WTC11 (cell line): ENCODE results near the gene ADGRE1. TPM values are rescaled to one million over a fixed set of nuclear protein-coding genes. Genes with fewer than 3 reads are reported as not detected.

Source experiments
- ATAC-seq: fragments of 200-7000 bp; cut with Tn5 transposase; 2 replicates; pipeline ENCODE4 v1.10.0; 2021; ENCODE audit warnings: mild to moderate bottlenecking, moderate library complexity
- CTCF ChIA-PET: fragments of 300-600 bp; sonication (Branson Sonifier 250); formaldehyde crosslinking; loops from one replicate; lab custom pipeline; 2021; ENCODE audit warnings: antibody characterized with exemption; lab: Charles Lee
- POLR2A ChIA-PET: fragments of 350-600 bp; sonication (Branson Sonifier 250); formaldehyde crosslinking; loops from one replicate; lab custom pipeline; 2021; ENCODE audit warnings: antibody characterized with exemption; lab: Charles Lee
- DNase-seq: peaks from one replicate; pipeline ENCODE4 v3.0.0; 2021; ENCODE audit warnings: low spot score
- H3K27ac Mint-ChIP-seq: 2 replicates; pipeline ENCODE4 v1.8.0; 2021; ENCODE audit warnings: mixed read lengths
- H3K27me3 Mint-ChIP-seq: 2 replicates; pipeline ENCODE4 v1.8.0; 2021; ENCODE audit warnings: low read depth, mild to moderate bottlenecking, moderate library complexity, mixed read lengths
- H3K36me3 Mint-ChIP-seq: 2 replicates; pipeline ENCODE4 v1.8.0; 2021; ENCODE audit warnings: mixed read lengths
- H3K4me1 Mint-ChIP-seq: 2 replicates; pipeline ENCODE4 v1.8.0; 2022; ENCODE audit warnings: mixed read lengths
- H3K4me3 Mint-ChIP-seq: 2 replicates; pipeline ENCODE4 v1.8.0; 2021; ENCODE audit warnings: mild to moderate bottlenecking, moderate library complexity, mixed read lengths
- H3K9me3 Mint-ChIP-seq: 2 replicates; pipeline ENCODE4 v1.8.0; 2021; ENCODE audit warnings: mixed read lengths
- CBFB ChIP-seq: sonication (generic); formaldehyde crosslinking; IDR thresholded peaks from 2 replicates; pipeline ENCODE4 v1.8.1; 2022; ENCODE audit warnings: mild to moderate bottlenecking, low read depth, missing genetic modification reagents
- CREB1 ChIP-seq: sonication (generic); formaldehyde crosslinking; IDR thresholded peaks from 2 replicates; pipeline ENCODE4 v1.8.0; 2023; ENCODE audit warnings: mild to moderate bottlenecking, missing genetic modification reagents
- EMX1 ChIP-seq: fragments of 250-450 bp; sonication (Bioruptor Pico); IDR thresholded peaks from 2 replicates; pipeline ENCODE4 v1.8.0; 2021; ENCODE audit warnings: mild to moderate bottlenecking
- ETV6 ChIP-seq: sonication (generic); formaldehyde crosslinking; IDR thresholded peaks from 2 replicates; pipeline ENCODE4 v1.8.1; 2022; ENCODE audit warnings: mild to moderate bottlenecking, missing genetic modification reagents
- FOXK1 ChIP-seq: sonication (generic); formaldehyde crosslinking; IDR thresholded peaks from 2 replicates; pipeline ENCODE4 v1.8.0; 2022; ENCODE audit warnings: mild to moderate bottlenecking, moderate library complexity, missing genetic modification reagents
- GRHL2 ChIP-seq: fragments of 250-450 bp; sonication (Bioruptor Pico); IDR thresholded peaks from 2 replicates; pipeline ENCODE4 v1.8.0; 2022; ENCODE audit warnings: mild to moderate bottlenecking, moderate library complexity; ENCODE audit not compliant: insufficient replicate concordance, severe bottlenecking
- JAZF1 ChIP-seq: fragments of 250-450 bp; sonication (Bioruptor Pico); IDR thresholded peaks from 2 replicates; pipeline ENCODE4 v1.9.0; 2021; ENCODE audit warnings: moderate library complexity, mild to moderate bottlenecking, inconsistent platforms
- JUN ChIP-seq: sonication (generic); formaldehyde crosslinking; IDR thresholded peaks from 2 replicates; pipeline ENCODE4 v1.8.0; 2023; ENCODE audit warnings: mild to moderate bottlenecking, missing genetic modification reagents
- OVOL2 ChIP-seq: fragments of 250-450 bp; sonication (Bioruptor Pico); IDR thresholded peaks from 2 replicates; pipeline ENCODE4 v1.9.0; 2021; ENCODE audit warnings: mild to moderate bottlenecking, borderline replicate concordance
- RORB ChIP-seq: fragments of 250-450 bp; sonication (Bioruptor Pico); IDR thresholded peaks from 2 replicates; pipeline ENCODE4 v1.9.0; 2021; ENCODE audit warnings: mild to moderate bottlenecking
- TEAD4 ChIP-seq: sonication (generic); formaldehyde crosslinking; IDR thresholded peaks from 2 replicates; pipeline ENCODE4 v1.8.0; 2022; ENCODE audit warnings: mild to moderate bottlenecking, missing genetic modification reagents
- ZNF121 ChIP-seq: sonication (generic); formaldehyde crosslinking; IDR thresholded peaks from 2 replicates; pipeline ENCODE4 v1.8.0; 2023; ENCODE audit warnings: missing genetic modification reagents
- ZNF232 ChIP-seq: sonication (generic); formaldehyde crosslinking; IDR thresholded peaks from 2 replicates; pipeline ENCODE4 v1.8.0; 2022; ENCODE audit warnings: mild to moderate bottlenecking, missing genetic modification reagents
- total RNA-seq: library from RNA; stranded (reverse); gene quantifications from 3 replicates; pipeline ENCODE4 v1.2.3, GENCODE V29; 2021
- TF ChIP-seq, protein P1 (sequence below): fragments of 250-450 bp; sonication (Bioruptor Pico); IDR thresholded peaks from 2 replicates; pipeline ENCODE4 v2.1.2; 2022; ENCODE audit warnings: mild to moderate bottlenecking, moderate library complexity
- TF ChIP-seq, protein P2 (sequence below): sonication (generic); formaldehyde crosslinking; IDR thresholded peaks from 2 replicates; pipeline ENCODE4 v1.8.1; 2022; ENCODE audit warnings: missing genetic modification reagents, borderline replicate concordance
- TF ChIP-seq, protein P3 (sequence below): sonication (generic); formaldehyde crosslinking; IDR thresholded peaks from 2 replicates; pipeline ENCODE4 v1.8.0; 2022; ENCODE audit warnings: mild to moderate bottlenecking, missing genetic modification reagents
- TF ChIP-seq, protein P4 (sequence below): sonication (generic); formaldehyde crosslinking; IDR thresholded peaks from 2 replicates; pipeline ENCODE4 v1.8.1; 2023; ENCODE audit warnings: mild to moderate bottlenecking, moderate library complexity, missing genetic modification reagents
- TF ChIP-seq, protein P5 (sequence below): fragments of 250-450 bp; sonication (Bioruptor Pico); IDR thresholded peaks from 2 replicates; pipeline ENCODE4 v1.9.0; 2021; ENCODE audit warnings: moderate library complexity, mild to moderate bottlenecking, inconsistent platforms, borderline replicate concordance
- TF ChIP-seq, protein P6 (sequence below): sonication (generic); formaldehyde crosslinking; conservative IDR thresholded peaks from 2 replicates; pipeline ENCODE4 v1.8.1; 2023; ENCODE audit warnings: mild to moderate bottlenecking, low read depth, missing genetic modification reagents, moderate library complexity
- TF ChIP-seq, protein P7 (sequence below): sonication (generic); formaldehyde crosslinking; IDR thresholded peaks from 2 replicates; pipeline ENCODE4 v1.8.1; 2022; ENCODE audit warnings: mild to moderate bottlenecking, missing genetic modification reagents, moderate library complexity, borderline replicate concordance
- TF ChIP-seq, protein P8 (sequence below): sonication (generic); formaldehyde crosslinking; IDR thresholded peaks from 2 replicates; pipeline ENCODE4 v1.8.1; 2022; ENCODE audit warnings: low read depth, mild to moderate bottlenecking, moderate library complexity, missing genetic modification reagents, borderline replicate concordance

Gene ADGRE1
- total RNA-seq, 1 experiment from 2014 or later, result not detected

DNA sequence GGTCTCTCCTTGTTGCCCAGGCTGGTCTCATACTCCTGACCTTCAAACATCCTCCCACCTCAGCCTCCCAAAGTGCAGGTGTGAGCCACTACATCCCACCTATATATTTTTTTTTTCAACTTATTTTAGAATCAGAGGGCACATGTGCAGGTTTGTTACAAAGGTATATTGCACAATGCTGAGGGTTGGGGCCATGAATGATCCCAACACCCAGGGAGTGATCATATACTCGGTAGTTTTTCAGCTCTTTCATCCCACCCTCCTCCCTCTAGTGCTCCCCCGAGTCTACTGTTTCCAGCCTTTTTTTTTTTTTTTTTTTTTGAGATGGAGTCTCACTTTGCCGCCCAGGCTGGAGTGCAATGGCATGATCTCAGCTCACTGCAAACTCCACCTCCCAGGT lies 38.4 kb upstream of the ADGRE1 start:
- CTCF ChIA-PET, result no interaction called here
- H3K27me3 Mint-ChIP-seq, result peaks cover 4% of the 10 kb centered on the region; the same call in 1 of the 2 replicates

DNA sequence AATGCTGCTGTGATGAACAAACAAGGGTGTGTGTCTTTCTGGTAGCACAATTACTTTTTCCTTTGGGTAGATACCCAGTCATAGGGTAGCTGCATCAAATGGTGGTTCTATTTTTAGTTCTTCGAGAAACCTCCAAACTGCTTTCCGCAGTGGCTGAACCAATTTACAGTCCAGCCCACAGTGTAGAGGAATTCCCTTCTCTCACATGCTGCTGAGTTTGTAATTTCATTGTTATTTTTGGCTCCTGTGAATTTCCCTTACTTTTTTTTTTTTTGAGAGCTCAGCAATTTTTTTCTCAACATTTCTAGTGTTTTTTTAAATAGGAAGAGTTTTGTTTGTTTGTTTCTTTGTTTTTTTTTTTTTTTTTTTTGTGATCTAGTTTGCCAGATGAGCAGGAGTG lies 37.5 kb upstream of the ADGRE1 start:
- Mint-ChIP-seq H3K27ac (no peak overlapping the region), H3K4me1 (0 out of 2 replicates have a peak, but pooled peaks cover 2% of the 10 kb centered on the region), H3K4me3 (no peak overlapping the region), H3K36me3 (peaks cover 8% of the 10 kb centered on the region), H3K27me3 (peaks cover 6% of the 10 kb centered on the region; the same call in 1 of the 2 replicates), H3K9me3 (peaks cover 36% of the 10 kb centered on the region)
- POLR2A ChIA-PET, result no interaction called here
- no peak for ATAC-seq
- CTCF ChIA-PET, result no interaction called here
- no peak for DNase-seq
- TF ChIP-seq, protein P1, sequence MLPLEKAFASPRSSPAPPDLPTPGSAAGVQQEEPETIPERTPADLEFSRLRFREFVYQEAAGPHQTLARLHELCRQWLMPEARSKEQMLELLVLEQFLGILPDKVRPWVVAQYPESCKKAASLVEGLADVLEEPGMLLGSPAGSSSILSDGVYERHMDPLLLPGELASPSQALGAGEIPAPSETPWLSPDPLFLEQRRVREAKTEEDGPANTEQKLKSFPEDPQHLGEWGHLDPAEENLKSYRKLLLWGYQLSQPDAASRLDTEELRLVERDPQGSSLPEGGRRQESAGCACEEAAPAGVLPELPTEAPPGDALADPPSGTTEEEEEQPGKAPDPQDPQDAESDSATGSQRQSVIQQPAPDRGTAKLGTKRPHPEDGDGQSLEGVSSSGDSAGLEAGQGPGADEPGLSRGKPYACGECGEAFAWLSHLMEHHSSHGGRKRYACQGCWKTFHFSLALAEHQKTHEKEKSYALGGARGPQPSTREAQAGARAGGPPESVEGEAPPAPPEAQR (CRISPR knock-in tag), result no peak
- TF ChIP-seq JUN (no peak), ZNF121 (CRISPR knock-in tag) (no peak), ZNF232 (CRISPR knock-in tag) (no peak), ETV6 (CRISPR knock-in tag) (no peak), TEAD4 (no peak)
- TF ChIP-seq, protein P2, sequence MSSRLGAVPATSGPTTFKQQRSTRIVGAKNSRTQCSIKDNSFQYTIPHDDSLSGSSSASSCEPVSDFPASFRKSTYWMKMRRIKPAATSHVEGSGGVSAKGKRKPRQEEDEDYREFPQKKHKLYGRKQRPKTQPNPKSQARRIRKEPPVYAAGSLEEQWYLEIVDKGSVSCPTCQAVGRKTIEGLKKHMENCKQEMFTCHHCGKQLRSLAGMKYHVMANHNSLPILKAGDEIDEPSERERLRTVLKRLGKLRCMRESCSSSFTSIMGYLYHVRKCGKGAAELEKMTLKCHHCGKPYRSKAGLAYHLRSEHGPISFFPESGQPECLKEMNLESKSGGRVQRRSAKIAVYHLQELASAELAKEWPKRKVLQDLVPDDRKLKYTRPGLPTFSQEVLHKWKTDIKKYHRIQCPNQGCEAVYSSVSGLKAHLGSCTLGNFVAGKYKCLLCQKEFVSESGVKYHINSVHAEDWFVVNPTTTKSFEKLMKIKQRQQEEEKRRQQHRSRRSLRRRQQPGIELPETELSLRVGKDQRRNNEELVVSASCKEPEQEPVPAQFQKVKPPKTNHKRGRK (CRISPR knock-in tag), result no peak
- TF ChIP-seq, protein P3, sequence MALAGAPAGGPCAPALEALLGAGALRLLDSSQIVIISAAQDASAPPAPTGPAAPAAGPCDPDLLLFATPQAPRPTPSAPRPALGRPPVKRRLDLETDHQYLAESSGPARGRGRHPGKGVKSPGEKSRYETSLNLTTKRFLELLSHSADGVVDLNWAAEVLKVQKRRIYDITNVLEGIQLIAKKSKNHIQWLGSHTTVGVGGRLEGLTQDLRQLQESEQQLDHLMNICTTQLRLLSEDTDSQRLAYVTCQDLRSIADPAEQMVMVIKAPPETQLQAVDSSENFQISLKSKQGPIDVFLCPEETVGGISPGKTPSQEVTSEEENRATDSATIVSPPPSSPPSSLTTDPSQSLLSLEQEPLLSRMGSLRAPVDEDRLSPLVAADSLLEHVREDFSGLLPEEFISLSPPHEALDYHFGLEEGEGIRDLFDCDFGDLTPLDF, result no peak
- TF ChIP-seq, protein P4, sequence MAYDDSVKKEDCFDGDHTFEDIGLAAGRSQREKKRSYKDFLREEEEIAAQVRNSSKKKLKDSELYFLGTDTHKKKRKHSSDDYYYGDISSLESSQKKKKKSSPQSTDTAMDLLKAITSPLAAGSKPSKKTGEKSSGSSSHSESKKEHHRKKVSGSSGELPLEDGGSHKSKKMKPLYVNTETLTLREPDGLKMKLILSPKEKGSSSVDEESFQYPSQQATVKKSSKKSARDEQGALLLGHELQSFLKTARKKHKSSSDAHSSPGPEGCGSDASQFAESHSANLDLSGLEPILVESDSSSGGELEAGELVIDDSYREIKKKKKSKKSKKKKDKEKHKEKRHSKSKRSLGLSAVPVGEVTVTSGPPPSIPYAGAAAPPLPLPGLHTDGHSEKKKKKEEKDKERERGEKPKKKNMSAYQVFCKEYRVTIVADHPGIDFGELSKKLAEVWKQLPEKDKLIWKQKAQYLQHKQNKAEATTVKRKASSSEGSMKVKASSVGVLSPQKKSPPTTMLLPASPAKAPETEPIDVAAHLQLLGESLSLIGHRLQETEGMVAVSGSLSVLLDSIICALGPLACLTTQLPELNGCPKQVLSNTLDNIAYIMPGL (CRISPR knock-in tag), result no peak
- TF ChIP-seq, protein P5, sequence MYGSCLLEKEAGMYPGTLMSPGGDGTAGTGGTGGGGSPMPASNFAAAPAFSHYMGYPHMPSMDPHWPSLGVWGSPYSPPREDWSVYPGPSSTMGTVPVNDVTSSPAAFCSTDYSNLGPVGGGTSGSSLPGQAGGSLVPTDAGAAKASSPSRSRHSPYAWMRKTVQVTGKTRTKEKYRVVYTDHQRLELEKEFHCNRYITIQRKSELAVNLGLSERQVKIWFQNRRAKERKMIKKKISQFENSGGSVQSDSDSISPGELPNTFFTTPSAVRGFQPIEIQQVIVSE (CRISPR knock-in tag), result no peak
- TF ChIP-seq, protein P6, sequence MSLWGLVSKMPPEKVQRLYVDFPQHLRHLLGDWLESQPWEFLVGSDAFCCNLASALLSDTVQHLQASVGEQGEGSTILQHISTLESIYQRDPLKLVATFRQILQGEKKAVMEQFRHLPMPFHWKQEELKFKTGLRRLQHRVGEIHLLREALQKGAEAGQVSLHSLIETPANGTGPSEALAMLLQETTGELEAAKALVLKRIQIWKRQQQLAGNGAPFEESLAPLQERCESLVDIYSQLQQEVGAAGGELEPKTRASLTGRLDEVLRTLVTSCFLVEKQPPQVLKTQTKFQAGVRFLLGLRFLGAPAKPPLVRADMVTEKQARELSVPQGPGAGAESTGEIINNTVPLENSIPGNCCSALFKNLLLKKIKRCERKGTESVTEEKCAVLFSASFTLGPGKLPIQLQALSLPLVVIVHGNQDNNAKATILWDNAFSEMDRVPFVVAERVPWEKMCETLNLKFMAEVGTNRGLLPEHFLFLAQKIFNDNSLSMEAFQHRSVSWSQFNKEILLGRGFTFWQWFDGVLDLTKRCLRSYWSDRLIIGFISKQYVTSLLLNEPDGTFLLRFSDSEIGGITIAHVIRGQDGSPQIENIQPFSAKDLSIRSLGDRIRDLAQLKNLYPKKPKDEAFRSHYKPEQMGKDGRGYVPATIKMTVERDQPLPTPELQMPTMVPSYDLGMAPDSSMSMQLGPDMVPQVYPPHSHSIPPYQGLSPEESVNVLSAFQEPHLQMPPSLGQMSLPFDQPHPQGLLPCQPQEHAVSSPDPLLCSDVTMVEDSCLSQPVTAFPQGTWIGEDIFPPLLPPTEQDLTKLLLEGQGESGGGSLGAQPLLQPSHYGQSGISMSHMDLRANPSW (CRISPR knock-in tag), result no peak

More for the DNA sequence above, 38.4 kb upstream of the ADGRE1 start:
- no peak overlapping the region for H3K4me3 Mint-ChIP-seq
- no peak for ATAC-seq
- POLR2A ChIA-PET, result no interaction called here
- H3K27ac Mint-ChIP-seq, result no peak overlapping the region
- no peak for TF ChIP-seq CREB1 (CRISPR knock-in tag)
- TF ChIP-seq JAZF1, result no peak
- TF ChIP-seq RORB (CRISPR knock-in tag), result no peak
- TF ChIP-seq, protein P1 (CRISPR knock-in tag), result no peak
- no peak for TF ChIP-seq CBFB (CRISPR knock-in tag)
- no peak for TF ChIP-seq EMX1
- no peak for TF ChIP-seq OVOL2 (CRISPR knock-in tag)
- no peak for TF ChIP-seq GRHL2 (CRISPR knock-in tag)
- TF ChIP-seq, protein P7, sequence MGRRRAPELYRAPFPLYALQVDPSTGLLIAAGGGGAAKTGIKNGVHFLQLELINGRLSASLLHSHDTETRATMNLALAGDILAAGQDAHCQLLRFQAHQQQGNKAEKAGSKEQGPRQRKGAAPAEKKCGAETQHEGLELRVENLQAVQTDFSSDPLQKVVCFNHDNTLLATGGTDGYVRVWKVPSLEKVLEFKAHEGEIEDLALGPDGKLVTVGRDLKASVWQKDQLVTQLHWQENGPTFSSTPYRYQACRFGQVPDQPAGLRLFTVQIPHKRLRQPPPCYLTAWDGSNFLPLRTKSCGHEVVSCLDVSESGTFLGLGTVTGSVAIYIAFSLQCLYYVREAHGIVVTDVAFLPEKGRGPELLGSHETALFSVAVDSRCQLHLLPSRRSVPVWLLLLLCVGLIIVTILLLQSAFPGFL (CRISPR knock-in tag), result no peak
- no peak for TF ChIP-seq FOXK1 (CRISPR knock-in tag)
- TF ChIP-seq, protein P8, sequence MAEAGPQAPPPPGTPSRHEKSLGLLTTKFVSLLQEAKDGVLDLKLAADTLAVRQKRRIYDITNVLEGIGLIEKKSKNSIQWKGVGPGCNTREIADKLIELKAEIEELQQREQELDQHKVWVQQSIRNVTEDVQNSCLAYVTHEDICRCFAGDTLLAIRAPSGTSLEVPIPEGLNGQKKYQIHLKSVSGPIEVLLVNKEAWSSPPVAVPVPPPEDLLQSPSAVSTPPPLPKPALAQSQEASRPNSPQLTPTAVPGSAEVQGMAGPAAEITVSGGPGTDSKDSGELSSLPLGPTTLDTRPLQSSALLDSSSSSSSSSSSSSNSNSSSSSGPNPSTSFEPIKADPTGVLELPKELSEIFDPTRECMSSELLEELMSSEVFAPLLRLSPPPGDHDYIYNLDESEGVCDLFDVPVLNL (CRISPR knock-in tag), result no peak
- peaks cover 10% of the 10 kb centered on the region for H3K36me3 Mint-ChIP-seq
- 0 out of 2 replicates have a peak, but pooled peaks cover 2% of the 10 kb centered on the region for H3K4me1 Mint-ChIP-seq
- H3K9me3 Mint-ChIP-seq, result peaks cover 32% of the 10 kb centered on the region
- DNase-seq, result no peak
